HepG2 (cell line): Measurements from ENCODE around the gene HNRNPL. TPM values are rescaled to one million over a fixed set of nuclear protein-coding genes. Genes with fewer than 3 reads are reported as not detected.
A peak's percentile ranks its signal among the peaks of the same experiment; 100 is the strongest.

ENCODE experiments used
- HMGXB3 ChIP-seq: sonication (generic); formaldehyde crosslinking; IDR thresholded peaks from 2 replicates; pipeline ENCODE4 v1.4.0; 2020; ENCODE audit warnings: missing genetic modification reagents, borderline replicate concordance
- NCOR1 ChIP-seq: fragments of 200-600 bp; sonication (generic); IDR thresholded peaks from 2 replicates; pipeline ENCODE4 v1.7.0; 2017; ENCODE audit warnings: antibody characterized with exemption, low read length, borderline replicate concordance
- ONECUT2 ChIP-seq: sonication (generic); formaldehyde crosslinking; IDR thresholded peaks from 2 replicates; pipeline ENCODE4 v1.4.0; 2020; ENCODE audit warnings: missing genetic modification reagents
- PCBP1 ChIP-seq: fragments of 200-400 bp; formaldehyde crosslinking; IDR thresholded peaks from 2 replicates; pipeline ENCODE4 v1.6.1; 2017; ENCODE audit warnings: mild to moderate bottlenecking, low read depth, low read length, borderline replicate concordance
- SP5 ChIP-seq: IDR thresholded peaks from 2 replicates; pipeline ENCODE4 v1.6.1; 2016; ENCODE audit warnings: low read depth, borderline replicate concordance
- TFDP2 ChIP-seq: sonication (generic); formaldehyde crosslinking; IDR thresholded peaks from 2 replicates; pipeline ENCODE4 v1.4.0; 2020; ENCODE audit warnings: missing genetic modification reagents
- polyA plus RNA-seq, 8 experiments: library from polyadenylated mRNA; depleted of rRNA in 3 of 8; stranded (reverse) in 7 of 8; unstranded in 1 of 8; fragments of >200 nt; fragmentation: Illumina TruSeq in 4 of 8; extraction: Trizol in 4 of 8; gene quantifications; 2 replicates each; pipeline versions ENCODE4 v1.2.1 to v1.2.3, GENCODE V29; 2011 to 2016; ENCODE audit warnings: low read depth in 4 of 8, missing spikeins in 1 of 8, mixed read lengths in 1 of 8; ENCODE audit not compliant: insufficient read depth in 1 of 8
- total RNA-seq, 5 experiments: library from RNA; depleted of rRNA; stranded (reverse); fragments of >200 nt; fragmentation: Illumina TruSeq; extraction: Trizol; gene quantifications; 2 replicates each; pipeline ENCODE4 v1.2.3, GENCODE V29; 2016; ENCODE audit warnings: low read depth in 1 of 5

HNRNPL gene
- total and polyA plus RNA-seq, 2 of the 13 experiments (the other 11 are each of a cell fraction or from before 2014, with no cell fraction given): 156 to 278 TPM

- TF ChIP-seq HMGXB3 (CRISPR knock-in tag): peak; percentile 99
- TF ChIP-seq NCOR1: 0 out of 2 replicates have a peak, but pooled peaks have one; percentile 57
- no peak for TF ChIP-seq ONECUT2 (CRISPR knock-in tag)
- peak; percentile 85 for TF ChIP-seq TFDP2 (CRISPR knock-in tag)
- TF ChIP-seq PCBP1: peak; percentile 89; the same call in 1 of the 2 replicates
- peak; percentile 55; the same call in 1 of the 2 replicates for TF ChIP-seq SP5
These were observed at the start of gene HNRNPL (continued) for GRCh38 chr19:38849860-38850435.
